ENCODE data around the gene MPZL1.
A peak's percentile ranks its signal among the peaks of the same experiment; 100 is the strongest.
"Not testable (repeated sequence)": the region's sequence is repeated elsewhere in the genome, so short reads cannot be mapped to it uniquely, and the experiment has no call there.

MPZL1 gene

DNA sequence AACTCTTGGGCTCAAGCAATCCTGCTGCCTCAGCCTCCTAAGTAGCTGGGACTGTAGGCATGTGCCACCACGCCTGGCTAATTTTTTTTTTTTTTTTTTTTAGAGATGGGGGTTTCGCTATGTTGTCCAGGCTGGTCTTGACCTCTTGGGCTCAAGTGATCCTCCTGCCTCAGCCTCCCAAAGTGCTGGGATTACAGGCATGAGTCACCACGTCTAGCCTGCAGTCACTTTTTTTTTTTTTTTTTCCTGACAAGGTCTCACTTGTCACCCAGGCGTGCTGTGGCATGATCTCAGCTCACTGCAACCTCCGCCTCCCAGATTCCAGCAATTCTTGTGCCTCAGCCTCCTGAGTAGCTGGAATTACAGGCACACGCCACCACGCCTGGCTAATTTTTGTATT, 19.3 kb downstream of the MPZL1 start:
- intact Hi-C loops (cut with DNase I); DNase-seq: not testable (repeated sequence)

DNA sequence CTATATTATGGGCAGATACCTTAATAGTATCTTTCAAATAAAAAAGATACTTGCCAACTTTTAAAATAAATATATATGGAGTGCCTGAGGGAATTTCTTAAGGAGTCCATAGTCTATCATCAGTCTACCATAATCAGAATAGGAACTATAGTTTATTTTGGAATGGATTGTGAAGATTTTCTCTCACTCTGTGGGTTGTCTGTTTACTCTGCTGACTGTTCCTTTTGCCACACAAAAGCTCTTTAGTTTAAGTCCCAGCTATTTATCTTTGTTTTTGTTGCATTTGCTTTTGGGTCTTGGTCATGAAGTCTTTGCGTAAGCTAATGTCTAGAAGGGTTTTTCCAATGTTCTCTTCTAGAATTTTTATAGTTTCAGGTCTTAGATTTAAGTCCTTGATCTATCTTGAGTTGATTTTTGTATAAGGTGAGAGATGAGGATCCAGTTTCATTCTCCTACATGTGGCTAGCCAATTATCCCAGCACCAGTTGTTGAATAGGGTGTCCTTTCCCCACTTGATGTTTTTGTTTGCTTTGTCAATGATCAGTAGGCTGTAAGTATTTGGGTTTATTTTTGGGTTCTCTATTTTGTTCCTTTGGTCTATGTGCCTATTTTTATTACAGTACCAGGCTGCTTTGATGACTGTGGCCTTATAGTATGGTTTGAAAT, 20.7 kb downstream of the MPZL1 start:
- DNase-seq; intact Hi-C loops (cut with DNase I): not testable (repeated sequence)

DNA sequence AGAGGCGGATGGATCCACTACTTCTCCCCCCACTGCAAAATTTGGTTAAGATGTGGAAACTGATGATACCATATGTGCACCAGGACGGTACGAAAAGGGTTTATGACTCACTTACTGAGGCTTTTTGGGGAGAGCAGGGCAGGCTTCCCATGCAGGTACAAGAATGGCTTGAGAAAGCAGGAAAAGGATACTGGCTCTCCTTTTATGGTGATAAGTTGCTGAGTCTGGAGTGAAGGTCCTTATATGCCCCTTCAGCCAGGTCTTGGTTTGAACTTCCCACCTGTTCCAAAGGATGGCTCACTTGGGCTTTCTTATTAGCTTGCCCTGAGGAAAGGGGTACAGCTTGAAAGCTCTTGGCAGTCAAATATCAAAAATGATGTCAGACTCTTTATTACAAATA, 23.1 kb downstream of the MPZL1 start:
- no peak for DNase-seq
- intact Hi-C loops (cut with DNase I): no loop called here

DNA sequence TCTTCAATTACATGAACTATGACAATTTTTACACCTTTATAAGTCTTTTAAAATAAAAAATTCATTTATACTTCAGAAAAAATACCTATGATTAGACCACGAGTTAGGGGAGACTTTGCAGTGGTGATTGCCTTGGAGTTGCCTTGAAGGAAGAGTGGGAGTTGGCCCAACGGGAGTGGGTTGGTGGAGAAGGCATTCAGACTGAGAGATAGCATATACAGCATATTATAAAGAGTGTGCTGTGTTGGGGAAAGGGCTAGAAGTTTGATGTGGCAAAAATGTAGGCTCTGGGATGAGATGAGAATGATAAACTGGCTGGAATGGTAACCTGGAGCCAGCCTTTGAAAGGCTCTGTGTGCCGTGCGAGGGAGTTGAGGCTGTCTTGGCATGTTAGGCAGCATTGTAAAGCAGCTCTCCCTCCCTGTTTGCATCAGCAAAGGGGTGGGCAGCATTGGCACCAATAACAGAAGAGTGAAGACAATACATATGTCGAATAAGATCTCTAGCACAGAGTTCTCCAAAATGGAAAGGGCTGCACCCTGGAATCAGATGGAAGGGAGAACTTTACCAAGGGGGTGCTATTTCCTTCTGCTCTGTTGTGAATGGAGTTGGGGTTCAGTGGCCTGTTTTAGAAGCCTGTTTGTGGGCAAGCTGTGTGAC, 24.4 kb downstream of the MPZL1 start:
- intact Hi-C loops (cut with DNase I): no loop called here
- no peak for DNase-seq

DNA sequence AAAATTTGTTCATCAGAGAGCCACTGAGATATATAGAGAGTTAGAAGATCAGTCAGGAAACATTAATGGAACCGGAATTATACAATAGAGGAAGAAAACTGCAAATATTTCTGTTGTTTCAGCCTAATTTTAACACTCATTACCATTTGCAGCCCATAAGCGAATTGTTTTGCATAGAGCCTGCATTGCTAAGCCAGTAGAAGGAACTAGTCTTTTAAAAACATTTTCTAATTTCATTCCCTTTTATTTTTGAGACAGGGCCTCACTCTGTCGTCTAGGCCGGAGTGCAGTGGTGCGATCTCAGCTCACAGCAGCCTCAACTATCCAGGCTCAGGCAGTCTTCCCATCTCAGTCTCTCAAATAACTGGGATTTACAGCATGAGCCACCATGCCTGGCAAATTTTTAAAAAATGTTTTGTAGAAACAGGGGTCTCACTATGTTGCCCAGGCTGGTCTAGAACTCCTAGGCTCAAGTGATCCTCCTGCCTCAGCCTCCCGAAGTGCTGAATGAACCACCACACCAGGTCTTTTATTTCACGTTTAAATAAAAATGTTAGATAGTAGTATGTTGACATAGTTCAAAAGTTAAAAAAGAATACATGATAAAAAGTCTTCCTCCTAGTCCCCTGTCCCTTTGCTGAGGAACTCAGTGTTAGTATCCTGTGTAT, 25.3 kb downstream of the MPZL1 start:
- DNase-seq: no peak
- intact Hi-C loops (cut with DNase I): no loop called here

DNA sequence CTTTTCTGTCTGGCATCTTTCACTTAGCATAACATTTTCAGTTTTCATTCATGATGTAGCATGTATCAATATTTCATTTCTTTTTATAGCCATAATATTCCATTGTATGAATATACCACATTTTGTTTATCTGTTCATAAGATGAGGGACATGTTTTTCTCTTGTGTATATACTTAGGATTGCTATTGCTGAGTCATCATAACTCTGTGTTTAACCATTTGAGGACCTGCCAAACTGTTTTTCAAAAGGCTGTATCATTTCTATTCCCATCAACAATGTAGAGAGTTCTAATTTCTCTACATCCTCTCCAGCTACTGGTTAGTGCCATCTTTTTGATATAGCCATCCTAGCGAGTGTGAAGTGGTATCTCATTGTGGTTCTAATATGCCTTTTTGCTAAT, 26.2 kb downstream of the MPZL1 start:
- no peak for DNase-seq

DNA sequence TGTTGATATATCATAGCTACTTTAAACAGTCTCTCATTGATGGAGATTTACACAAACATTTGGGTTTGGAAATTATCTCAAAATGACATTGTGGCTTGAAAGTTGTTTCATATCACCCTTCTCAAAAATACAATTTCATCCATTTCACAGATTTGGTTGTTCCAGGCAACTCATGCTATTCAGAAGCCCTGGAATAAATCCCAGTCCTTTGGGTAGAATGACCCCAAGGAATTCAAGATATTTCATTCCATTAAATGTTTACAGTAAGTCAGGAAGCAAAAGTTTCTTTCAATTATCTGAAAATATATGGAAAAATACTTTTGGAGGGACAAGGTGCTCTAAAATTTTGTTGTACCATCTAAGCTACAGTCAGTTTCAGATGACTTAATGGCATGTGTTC, 27.1 kb downstream of the MPZL1 start:
- DNase-seq: no peak
- intact Hi-C loops (cut with DNase I): no loop called here

More for the DNA sequence above, 26.2 kb downstream of the MPZL1 start:
- intact Hi-C loops (cut with DNase I): no loop called here

DNA sequence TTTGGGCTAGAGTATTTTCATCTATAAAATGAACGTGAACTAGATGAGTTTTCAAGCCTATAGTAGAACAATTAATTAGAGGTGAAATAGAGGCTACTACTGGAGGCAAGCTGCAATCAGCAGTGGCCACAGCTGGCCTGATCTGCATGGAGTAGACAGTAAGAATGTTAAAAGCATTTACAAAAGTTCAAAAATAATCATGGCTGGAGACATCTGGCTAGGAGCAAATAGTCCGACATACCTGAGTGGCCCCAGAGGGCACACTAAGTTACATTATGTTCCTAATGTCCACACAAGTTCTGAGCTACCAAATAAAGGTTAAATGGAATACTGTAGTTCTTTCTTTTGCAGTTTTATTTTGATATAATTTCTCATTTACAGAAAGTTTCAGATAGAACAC, 28.0 kb downstream of the MPZL1 start:
- no peak for DNase-seq
- intact Hi-C loops (cut with DNase I): no loop called here

DNA sequence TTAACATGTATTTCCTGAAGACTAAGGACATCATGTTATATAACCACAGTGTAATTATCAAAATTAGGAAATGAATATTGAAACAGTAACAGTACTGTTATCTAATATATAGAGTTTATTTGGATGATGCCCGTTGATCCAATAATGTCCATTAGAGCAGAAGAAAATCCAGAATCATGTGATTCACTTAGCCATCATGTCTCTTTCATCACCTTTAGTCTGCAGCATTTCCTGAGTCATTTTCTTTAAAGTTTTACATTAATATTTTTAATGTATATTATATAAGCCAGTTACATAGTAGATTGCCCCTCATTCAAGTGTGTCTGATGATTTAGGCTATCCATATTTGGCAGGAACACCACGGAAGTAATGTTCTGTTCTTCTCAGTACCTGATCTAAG, 28.9 kb downstream of the MPZL1 start:
- intact Hi-C loops (cut with DNase I): no loop called here

DNA sequence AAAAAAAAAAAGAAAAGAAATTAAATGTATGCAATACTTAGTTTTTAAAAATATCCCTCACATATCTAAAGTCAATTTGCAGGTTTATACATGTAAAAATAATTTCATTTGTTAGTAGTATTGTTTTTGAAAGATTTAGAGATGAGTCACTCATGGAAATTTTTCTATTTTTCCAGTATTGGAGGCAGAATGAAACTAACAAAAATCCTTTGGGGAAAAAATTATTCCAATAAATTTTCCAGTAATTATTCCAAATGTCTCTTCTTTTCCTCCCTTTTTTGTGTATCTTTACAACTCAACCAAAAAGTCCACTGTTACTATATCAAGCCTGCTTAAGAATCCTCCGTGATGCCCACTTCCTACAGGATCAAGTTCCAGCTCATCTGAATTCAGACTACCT, 29.9 kb downstream of the MPZL1 start:
- intact Hi-C loops (cut with DNase I): no loop called here
- DNase-seq: no peak

More for the DNA sequence above, 28.9 kb downstream of the MPZL1 start:
- no peak for DNase-seq

DNA sequence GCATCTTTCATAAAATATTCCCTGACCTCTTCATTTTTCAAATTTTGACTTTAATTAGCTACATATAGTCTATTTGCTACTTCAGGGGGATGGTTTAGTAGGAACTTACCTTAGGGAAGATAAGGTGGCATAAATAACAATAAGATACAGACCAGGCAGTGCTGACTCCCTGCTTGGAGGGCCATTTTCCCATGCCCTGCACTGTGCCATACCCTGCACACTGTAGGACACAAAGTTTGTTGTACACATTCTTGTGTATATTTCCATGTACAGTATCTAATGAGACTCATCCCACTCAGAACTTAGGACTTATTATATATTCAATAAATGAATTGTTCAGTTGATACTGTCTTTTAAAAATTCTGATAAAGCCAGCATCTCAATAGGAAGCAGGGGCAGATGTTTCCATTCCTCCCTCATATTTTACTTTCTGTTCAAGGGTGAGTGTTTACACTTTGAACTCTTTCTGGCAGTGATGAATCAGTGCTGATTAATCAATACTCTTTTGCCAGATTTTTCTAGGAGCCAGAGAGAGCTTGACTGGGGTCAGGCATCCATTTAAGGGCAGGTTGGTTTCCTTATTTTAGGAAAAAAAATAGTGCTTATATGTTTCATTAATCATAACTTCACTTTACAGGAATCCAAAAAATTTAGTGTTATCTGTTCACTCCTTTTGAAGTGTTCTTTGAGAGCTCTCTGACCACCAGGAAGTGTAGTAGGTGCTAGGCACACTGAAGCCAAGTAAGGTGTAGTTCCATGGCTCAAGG, 30.6 kb downstream of the MPZL1 start:
- intact Hi-C loops (cut with DNase I): no loop called here
- no peak for DNase-seq

DNA sequence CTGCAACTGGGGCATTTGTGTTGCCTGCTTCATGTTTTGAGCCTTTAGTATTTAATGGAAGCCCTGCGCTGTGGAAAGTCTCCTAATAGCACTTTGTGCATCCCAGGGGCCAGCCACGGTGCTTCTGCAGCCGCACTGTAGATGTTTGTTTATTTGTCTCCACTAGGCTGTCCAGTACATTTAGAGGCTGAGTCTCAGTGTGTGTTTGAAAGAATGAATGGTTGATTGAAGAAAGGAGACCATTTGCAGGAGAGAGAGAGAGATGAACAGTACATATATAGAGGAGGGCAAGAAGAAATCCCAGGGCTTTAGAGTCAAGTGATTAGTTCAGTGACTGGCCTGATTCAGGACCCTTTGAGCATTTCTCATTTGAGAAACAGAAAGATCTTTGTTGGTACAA, 33.9 kb downstream of the MPZL1 start:
- intact Hi-C loops (cut with DNase I): no loop called here
- DNase-seq: peak in 1 of 42 donors; percentile 14

DNA sequence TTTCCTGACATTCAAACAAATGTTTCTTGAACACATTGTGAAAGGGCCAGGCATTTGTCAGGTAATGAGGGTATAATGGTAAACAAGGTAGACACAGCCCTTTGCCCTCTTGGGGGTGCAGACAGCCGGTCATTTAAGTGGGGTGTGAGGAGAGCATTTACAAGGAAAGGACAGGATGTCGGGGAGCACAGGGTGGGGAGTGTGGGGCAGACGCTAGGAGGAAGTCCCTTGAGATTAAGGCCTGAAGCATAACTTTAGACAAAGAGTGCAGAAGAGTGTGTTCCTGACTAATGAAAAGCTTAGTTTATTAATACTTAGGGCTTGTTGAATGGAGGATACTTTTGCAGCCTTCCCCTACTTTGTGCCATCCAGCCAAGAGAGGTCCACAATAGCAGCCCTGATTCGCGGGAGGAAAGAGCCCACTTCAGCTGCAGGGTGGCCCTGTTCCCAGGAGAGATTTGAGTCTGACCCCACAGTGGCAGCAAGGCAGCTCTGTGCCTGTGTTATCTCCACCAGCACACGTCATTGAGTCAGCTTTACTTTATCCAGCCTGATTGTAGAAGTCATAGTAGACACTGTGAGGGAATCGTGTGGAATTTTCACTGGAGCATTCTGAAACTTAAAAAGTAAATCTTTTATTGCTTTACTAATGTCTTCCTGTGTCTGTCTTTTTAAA, 35.1 kb downstream of the MPZL1 start:
- DNase-seq: peak in 1 of 42 donors; percentile 6
- intact Hi-C loops (cut with DNase I): no loop called here

DNA sequence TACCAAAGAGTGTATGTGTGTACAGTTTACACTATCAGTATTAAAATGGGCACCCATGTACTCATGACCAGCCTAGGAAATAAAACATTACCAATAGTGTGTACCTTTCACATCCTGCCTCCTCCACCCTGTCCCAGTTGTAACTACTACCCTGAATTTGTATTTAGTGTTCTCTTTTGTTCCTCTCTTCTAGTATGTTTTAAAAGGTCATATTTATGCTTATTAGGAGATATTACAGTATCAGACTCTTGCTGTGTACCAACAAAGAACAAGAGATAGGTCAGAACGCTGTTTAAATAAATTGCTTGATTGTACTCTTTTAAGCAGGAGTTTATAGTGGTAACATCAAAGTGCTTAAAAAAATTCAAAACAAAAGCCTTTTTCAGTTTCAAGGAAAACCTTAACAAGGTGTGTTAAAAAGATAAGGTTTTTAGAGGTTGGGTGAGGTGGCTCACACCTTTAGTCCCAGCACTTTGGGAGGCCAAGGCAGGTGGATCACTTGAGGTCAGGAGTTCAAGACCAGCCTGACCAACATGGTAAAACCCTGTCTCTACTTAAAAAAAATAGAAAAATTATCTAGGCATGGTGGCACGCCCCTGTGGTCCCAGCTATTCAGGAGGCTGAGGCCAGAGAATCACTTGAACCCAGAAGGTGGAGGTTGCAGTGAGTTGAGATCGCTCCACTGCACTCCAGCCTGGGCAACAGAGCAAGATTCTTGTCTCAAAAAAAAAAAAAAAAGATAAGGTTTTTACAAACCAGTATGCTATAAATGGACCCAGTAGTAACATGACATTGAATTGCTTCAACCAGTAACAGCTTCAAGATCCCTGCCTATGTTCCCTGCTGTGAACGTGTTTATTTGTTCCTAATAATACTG, 35.9 kb downstream of the MPZL1 start:
- intact Hi-C loops (cut with DNase I): no loop called here
- DNase-seq: no peak

DNA sequence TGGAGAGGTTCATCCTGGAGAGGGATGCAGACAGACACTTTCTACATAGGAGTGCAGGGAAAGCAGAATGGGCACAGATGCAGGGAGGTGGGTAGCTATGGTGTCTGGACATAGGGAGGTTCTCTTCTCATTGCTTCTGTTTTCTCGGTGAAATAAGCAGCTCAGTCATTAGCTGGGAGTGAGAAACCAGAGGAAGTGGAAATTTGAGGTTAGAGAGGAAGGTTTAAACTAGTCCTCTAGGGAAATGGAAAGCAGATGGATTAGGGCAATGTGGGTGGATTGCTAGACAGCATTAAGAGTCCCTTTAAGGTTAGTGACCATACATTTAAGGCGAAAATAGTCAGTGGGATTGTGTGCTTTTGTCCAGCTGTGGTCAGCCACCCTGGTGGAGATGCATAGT, 39.6 kb downstream of the MPZL1 start:
- intact Hi-C loops (cut with DNase I): no loop called here
- DNase-seq: no peak

DNA sequence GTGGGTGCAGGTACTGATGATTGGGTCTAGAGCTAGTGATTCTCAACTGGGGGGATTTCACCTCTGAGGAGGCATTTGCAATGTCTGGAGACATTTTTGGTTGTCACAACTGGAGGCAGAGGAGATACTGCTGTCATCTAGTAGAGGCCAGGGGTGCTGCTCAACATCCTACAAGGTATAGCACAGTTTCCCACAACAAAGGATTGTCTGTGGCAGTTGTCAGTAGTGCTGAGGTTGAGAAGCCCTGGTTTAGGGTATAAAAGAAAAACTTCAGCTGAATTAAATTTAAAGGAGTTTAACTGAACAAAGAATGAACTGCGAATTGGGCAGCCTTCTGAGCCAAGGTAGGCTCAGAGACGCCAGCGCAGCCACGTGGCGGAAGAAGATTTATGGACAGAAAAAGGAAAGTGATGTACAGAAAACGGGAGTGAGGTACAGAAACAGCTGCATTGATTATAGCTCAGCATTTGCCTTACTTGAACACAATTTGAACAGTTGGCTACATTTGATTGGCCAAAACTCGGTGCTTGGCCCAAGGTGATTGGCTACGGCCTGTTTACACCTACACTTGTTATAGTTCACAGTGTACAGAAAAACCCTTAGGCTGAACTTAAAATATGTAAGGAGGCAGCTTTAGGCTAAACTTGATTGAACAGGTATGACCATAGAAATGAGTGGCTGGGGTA, 40.4 kb downstream of the MPZL1 start:
- DNase-seq: no peak
- intact Hi-C loops (cut with DNase I): no loop called here

DNA sequence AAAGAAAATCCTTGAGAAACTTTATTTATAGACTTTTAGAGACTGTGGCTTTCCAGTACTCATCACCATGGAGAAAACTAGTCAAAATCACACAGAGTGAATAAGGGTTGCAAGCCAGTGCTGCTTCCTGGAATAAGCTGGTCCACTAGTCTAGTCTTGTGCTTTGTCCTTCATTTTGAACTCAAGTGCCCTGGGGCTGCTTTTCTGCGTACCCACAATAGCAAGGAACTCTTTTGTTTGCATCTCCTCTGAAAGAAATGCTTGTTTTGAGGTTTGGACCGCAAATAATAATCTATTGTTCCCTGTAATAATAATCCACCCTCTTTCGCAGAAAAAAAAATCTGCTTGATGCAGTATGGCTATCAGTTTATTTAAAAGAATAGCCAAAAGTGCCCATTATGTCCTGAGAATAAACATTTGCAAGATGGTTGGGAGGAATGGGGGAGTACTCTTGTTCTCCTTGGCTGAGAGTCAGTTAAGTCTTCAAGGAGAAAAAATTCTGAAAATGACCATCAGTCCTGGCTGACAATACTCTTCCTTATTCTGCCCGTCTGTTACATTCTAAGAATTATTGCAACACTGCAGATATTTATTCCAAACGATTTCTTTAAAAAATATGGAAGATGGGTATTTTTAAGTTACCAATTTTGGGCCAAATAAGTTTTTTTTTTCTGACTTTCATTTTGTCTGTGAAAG, 41.9 kb downstream of the MPZL1 start:
- peak in 37 of 42 donors; percentile 18 to 88 (median 64) for DNase-seq
- intact Hi-C loops (cut with DNase I): no loop called here
